Endodermal cell (in vitro differentiated cells): ENCODE data around the gene C16orf74. TPM values are rescaled to one million over a fixed set of nuclear protein-coding genes. Genes with fewer than 3 reads are reported as not detected.

Experiments
- DNase-seq: peaks from one replicate; pipeline ENCODE4 v3.0.0-alpha.2; 2017
- H3K27ac ChIP-seq: 2 replicates; pipeline ENCODE4 v1.5.1; 2013; ENCODE audit warnings: mild to moderate bottlenecking, low read depth, low read length, moderate library complexity
- H3K27me3 ChIP-seq: 2 replicates; pipeline ENCODE4 v1.6.1; 2013; ENCODE audit warnings: mild to moderate bottlenecking, low read length, moderate library complexity; ENCODE audit not compliant: insufficient read depth, control insufficient read depth, poor library complexity, severe bottlenecking
- H3K36me3 ChIP-seq: 2 replicates; pipeline ENCODE4 v1.7.0; 2013; ENCODE audit warnings: mild to moderate bottlenecking, low read length, moderate library complexity; ENCODE audit not compliant: control insufficient read depth, insufficient read depth
- H3K4me1 ChIP-seq: one replicate; pipeline ENCODE4 v1.7.0; 2013; ENCODE audit warnings: low read length; ENCODE audit not compliant: control insufficient read depth, insufficient read depth
- H3K4me3 ChIP-seq: 2 replicates; pipeline ENCODE4 v1.5.1; 2013; ENCODE audit warnings: mild to moderate bottlenecking, low read length, moderate library complexity
- H3K9ac ChIP-seq: 2 replicates; pipeline ENCODE4 v1.6.1; 2013; ENCODE audit warnings: mild to moderate bottlenecking, low read length, moderate library complexity; ENCODE audit not compliant: poor library complexity, severe bottlenecking; ENCODE audit errors: extremely low read depth
- H3K9me3 ChIP-seq: 2 replicates; pipeline ENCODE4 v1.6.1; 2013; ENCODE audit warnings: mild to moderate bottlenecking, low read length, moderate library complexity; ENCODE audit not compliant: control insufficient read depth
- H3K27ac Mint-ChIP-seq: 2 replicates; pipeline ENCODE4 v1.8.0; 2020; ENCODE audit warnings: mixed read lengths
- H3K27me3 Mint-ChIP-seq: 2 replicates; pipeline ENCODE4 v1.8.0; 2021; ENCODE audit warnings: mild to moderate bottlenecking, mixed read lengths; ENCODE audit not compliant: insufficient read depth
- H3K36me3 Mint-ChIP-seq: 2 replicates; pipeline ENCODE4 v1.8.0; 2020; ENCODE audit warnings: low read depth, mixed read lengths
- H3K4me1 Mint-ChIP-seq: 2 replicates; pipeline ENCODE4 v1.8.0; 2020; ENCODE audit warnings: mixed read lengths
- H3K4me3 Mint-ChIP-seq: 2 replicates; pipeline ENCODE4 v1.8.0; 2020; ENCODE audit warnings: mild to moderate bottlenecking, moderate library complexity, mixed read lengths
- H3K9me3 Mint-ChIP-seq: 2 replicates; pipeline ENCODE4 v1.8.0; 2020; ENCODE audit warnings: mild to moderate bottlenecking, mixed read lengths
- WGBS, 2 experiments: methylation state at CpG; one replicate each; pipeline versions ENCODE4 v1.1.5 to v1.1.7; 2013; ENCODE audit warnings: missing lambda C conversion rate in 2 of 2, mixed read lengths in 1 of 2; ENCODE audit not compliant: insufficient coverage in 1 of 2, insufficient read length in 1 of 2; 5-methylcytosine and 5-hydroxymethylcytosine counted together
- total RNA-seq, 2 donors: library from RNA; stranded (reverse); fragmentation: NEBNext Ultra II Directional in 1 of 2; extraction: Animal tissue kit (Norgen Biotek cat#: 25700) in 1 of 2; gene quantifications; 2 replicates in 1 of 2; 3 replicates in 1 of 2; pipeline ENCODE4 v1.2.1, GENCODE V29; 2021
- TF ChIP-seq, protein P1 (sequence below): fragments of 200-600 bp; sonication (generic); conservative IDR thresholded peaks from 2 replicates; pipeline ENCODE4 v1.5.0; 2021; ENCODE audit warnings: antibody characterized with exemption, mild to moderate bottlenecking

C16orf74 gene
- total RNA-seq, 2 donors from 2014 or later, result 3.6 to 7.4 TPM

DNA sequence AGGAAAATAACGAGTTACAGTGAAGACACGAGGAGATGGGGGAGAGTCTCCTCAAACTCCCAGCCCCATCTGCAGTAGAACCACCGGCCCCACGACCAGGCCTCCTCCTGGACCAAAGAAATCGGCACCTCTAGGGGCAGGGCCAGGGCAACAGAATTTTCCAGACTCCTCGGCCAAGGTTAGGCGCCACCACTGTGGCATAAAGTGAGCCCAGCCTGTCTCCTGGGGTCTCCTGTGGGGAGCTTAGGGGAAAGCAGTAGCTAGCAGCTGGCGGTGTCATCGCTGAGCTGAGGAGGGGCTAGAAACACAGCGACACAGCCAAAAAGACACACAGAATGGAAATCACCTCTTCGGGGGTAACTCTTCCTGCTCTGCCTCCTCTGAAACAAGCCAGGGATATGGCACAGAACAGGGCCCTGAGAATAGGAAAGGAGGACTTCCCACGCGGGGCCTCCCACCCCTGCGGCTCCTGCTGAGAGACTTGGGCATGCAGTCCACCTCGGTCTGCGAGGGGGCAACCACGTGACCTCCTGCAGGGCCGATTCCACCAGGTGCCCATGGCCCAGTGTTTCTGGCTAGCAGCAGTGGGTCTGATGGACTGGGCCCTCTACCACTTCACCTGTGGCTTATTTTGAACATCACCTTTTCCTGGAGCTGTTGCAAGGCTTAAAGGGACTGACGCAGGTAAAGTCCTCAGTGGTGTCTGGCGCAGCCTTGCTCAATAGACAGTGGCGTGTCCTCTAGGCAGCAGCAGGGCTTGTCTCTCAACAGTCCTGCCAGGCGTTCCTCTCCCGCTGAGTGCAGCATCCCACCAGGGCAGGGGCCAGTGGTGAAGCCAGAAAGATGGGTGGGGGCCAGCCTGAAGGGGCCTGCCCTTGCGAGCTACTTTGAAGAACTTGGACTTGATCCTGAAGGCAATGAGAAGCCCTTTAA, 55.4 kb downstream of the C16orf74 start:
- H3K27ac Mint-ChIP-seq, result no peak overlapping the region
- no peak overlapping the region for H3K4me3 Mint-ChIP-seq
- no peaks in the 10 kb centered on the region for H3K36me3 Mint-ChIP-seq
- Histone ChIP-seq H3K27ac (no peak overlapping the region), H3K9me3 (no peaks in the 10 kb centered on the region), H3K4me1 (no peaks in the 10 kb centered on the region), H3K4me3 (no peak overlapping the region), H3K36me3 (no peaks in the 10 kb centered on the region), H3K9ac (no peak overlapping the region), H3K27me3 (peaks cover 4% of the 10 kb centered on the region)
- 83 to 88% methylated on average over 18 to 24 of the region's 24 CpGs for WGBS, 2 experiments
- H3K4me1 Mint-ChIP-seq, result no peaks in the 10 kb centered on the region
- DNase-seq, result no peak
- TF ChIP-seq, protein P1, sequence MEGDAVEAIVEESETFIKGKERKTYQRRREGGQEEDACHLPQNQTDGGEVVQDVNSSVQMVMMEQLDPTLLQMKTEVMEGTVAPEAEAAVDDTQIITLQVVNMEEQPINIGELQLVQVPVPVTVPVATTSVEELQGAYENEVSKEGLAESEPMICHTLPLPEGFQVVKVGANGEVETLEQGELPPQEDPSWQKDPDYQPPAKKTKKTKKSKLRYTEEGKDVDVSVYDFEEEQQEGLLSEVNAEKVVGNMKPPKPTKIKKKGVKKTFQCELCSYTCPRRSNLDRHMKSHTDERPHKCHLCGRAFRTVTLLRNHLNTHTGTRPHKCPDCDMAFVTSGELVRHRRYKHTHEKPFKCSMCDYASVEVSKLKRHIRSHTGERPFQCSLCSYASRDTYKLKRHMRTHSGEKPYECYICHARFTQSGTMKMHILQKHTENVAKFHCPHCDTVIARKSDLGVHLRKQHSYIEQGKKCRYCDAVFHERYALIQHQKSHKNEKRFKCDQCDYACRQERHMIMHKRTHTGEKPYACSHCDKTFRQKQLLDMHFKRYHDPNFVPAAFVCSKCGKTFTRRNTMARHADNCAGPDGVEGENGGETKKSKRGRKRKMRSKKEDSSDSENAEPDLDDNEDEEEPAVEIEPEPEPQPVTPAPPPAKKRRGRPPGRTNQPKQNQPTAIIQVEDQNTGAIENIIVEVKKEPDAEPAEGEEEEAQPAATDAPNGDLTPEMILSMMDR, result no peak
- H3K9me3 Mint-ChIP-seq, result no peaks in the 10 kb centered on the region
- H3K27me3 Mint-ChIP-seq, result peaks cover 4% of the 10 kb centered on the region

DNA sequence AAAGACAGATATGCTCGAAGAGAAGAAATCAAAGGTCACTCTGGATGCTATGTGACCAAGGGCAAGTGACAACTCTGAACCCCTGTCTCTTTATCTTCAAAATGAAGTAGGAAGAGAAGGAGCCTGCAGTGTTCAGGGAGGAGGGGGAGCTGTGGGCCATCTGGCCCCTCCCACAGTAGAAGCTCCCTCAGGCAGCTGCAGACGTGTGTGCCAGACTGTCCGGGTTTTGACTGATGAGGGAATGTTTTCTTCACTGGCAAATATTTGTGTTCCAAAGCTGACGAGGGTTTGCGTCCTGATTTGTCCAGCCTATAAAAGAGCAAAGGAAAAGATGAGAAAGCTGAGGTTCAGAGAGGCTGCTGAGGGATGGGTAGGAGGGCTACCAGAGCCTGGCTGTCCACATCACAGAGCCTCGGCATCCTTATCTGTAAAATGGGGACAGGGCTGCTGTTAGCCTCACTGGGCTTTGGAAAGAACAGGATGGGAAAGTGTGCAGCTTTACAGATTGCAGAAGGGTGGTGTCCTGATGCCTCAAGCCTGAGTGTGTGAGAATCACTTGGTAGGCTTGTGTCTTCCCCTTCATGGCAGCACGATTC, 60.3 kb downstream of the C16orf74 start:
- H3K36me3 Mint-ChIP-seq, result peaks cover 9% of the 10 kb centered on the region
- H3K27me3 Mint-ChIP-seq, result peaks cover 10% of the 10 kb centered on the region
- TF ChIP-seq, protein P1, result no peak
- Histone ChIP-seq H3K27ac (no peak overlapping the region), H3K9me3 (no peaks in the 10 kb centered on the region), H3K4me3 (no peak overlapping the region), H3K27me3 (no peaks in the 10 kb centered on the region), H3K4me1 (no peaks in the 10 kb centered on the region), H3K9ac (no peak overlapping the region), H3K36me3 (peaks cover 3% of the 10 kb centered on the region)
- H3K4me1 Mint-ChIP-seq, result no peaks in the 10 kb centered on the region
- no peak overlapping the region for H3K4me3 Mint-ChIP-seq
- H3K9me3 Mint-ChIP-seq, result no peaks in the 10 kb centered on the region
- 82 to 89% methylated on average over 6 to 7 of the region's 7 CpGs for WGBS, 2 experiments
- no peak for DNase-seq
- H3K27ac Mint-ChIP-seq, result no peak overlapping the region

DNA sequence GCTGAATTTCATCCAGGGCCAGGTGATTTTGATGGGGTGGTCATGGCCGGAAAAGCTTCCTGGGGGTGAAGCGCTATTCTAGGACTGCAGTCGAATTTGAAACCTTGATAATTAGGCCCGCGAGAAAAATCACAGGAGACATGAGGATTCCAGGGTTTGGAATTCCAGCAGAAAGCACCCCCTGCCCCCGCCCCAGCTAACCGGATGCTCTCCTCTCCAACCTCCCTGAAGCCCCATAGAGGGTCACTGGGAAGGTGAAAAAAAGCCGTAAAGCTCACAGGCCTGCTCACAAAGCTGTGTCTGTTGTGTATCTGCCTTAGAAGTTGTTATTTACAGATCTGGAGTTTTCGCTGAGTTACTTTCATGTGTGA, 61.0 kb downstream of the C16orf74 start:
- no peak overlapping the region for H3K9ac ChIP-seq
- no peaks in the 10 kb centered on the region for H3K27me3 ChIP-seq
- H3K27ac ChIP-seq, result no peak overlapping the region
- H3K4me3 Mint-ChIP-seq, result peak overlapping the region; percentile 67
- peaks cover 3% of the 10 kb centered on the region for H3K36me3 ChIP-seq
- no peaks in the 10 kb centered on the region for H3K9me3 Mint-ChIP-seq
- peaks cover 9% of the 10 kb centered on the region for H3K36me3 Mint-ChIP-seq
- WGBS, 2 experiments, result 70 to 81% methylated on average over 8 to 9 of the region's 9 CpGs
- TF ChIP-seq, protein P1, result no peak
- H3K4me1 ChIP-seq, result no peaks in the 10 kb centered on the region
- H3K27ac Mint-ChIP-seq, result no peak overlapping the region
- no peak overlapping the region for H3K4me3 ChIP-seq
- no peak for DNase-seq
- no peaks in the 10 kb centered on the region for H3K4me1 Mint-ChIP-seq
- H3K27me3 Mint-ChIP-seq, result peaks cover 10% of the 10 kb centered on the region
- no peaks in the 10 kb centered on the region for H3K9me3 ChIP-seq
